ENCODE measurements around the gene RTTN. TPM values are rescaled to one million over a fixed set of nuclear protein-coding genes. Genes with fewer than 3 reads are reported as not detected.

Gene RTTN
- total RNA-seq, 4 donors from 2014 or later, result 5.2 to 27.9 (median 10.5) TPM

GRCh38 chr18:69996951-69997798, 208.3 kb downstream of the RTTN start:
- ATAC-seq, result no peak

DNA sequence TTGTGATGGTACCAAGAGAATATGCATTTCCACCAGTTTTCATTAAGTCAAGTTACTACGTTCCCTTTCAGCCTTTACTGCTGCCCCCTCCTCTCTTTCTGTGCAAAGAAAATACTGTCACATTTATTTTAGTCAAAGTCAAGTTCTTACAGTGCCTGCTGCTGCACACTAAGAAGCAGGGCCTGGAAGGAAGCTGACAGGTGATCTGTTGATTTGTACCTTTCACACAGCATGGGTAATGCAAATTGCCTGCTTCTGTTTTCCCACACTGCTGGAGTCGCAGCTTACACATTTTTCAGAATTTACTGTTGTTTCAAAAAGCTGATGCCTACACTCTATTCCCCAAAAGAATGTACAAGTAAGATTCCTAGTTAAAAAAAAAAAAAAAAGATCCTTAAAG, 209.1 kb downstream of the RTTN start:
- Histone ChIP-seq H3K27me3 (no peaks in the 10 kb centered on the region), H3K27ac (no peak overlapping the region), H3K9me3 (no peaks in the 10 kb centered on the region), H3K36me3 (peaks cover 0 to 9% of the 10 kb centered on the region in 2 donors), H3K4me1 (peaks cover 0 to 8% (median 0%) of the 10 kb centered on the region in 3 donors), H3K4me3 (no peak overlapping the region)
- ATAC-seq, result no peak
- WGBS, 2 donors (ENCODE audit: low coverage in 1 of 2), result 81 to 100% methylated on average over 2 of the region's 2 CpGs
- TF ChIP-seq, protein P1, sequence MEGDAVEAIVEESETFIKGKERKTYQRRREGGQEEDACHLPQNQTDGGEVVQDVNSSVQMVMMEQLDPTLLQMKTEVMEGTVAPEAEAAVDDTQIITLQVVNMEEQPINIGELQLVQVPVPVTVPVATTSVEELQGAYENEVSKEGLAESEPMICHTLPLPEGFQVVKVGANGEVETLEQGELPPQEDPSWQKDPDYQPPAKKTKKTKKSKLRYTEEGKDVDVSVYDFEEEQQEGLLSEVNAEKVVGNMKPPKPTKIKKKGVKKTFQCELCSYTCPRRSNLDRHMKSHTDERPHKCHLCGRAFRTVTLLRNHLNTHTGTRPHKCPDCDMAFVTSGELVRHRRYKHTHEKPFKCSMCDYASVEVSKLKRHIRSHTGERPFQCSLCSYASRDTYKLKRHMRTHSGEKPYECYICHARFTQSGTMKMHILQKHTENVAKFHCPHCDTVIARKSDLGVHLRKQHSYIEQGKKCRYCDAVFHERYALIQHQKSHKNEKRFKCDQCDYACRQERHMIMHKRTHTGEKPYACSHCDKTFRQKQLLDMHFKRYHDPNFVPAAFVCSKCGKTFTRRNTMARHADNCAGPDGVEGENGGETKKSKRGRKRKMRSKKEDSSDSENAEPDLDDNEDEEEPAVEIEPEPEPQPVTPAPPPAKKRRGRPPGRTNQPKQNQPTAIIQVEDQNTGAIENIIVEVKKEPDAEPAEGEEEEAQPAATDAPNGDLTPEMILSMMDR (IDR thresholded peaks at IDR 0.05), result no peak
- TF ChIP-seq POLR2A (IDR thresholded peaks at IDR 0.05) (no peak), EP300 (IDR thresholded peaks at IDR 0.05) (no peak), POLR2AphosphoS5 (IDR thresholded peaks at IDR 0.05) (no peak)

More at GRCh38 chr18:69996951-69997798, 208.3 kb downstream of the RTTN start:
- Histone ChIP-seq H3K27me3 (no peaks in the 10 kb centered on the region), H3K36me3 (peaks cover 0 to 17% of the 10 kb centered on the region in 2 donors), H3K4me1 (peaks cover 0 to 8% (median 0%) of the 10 kb centered on the region in 3 donors), H3K9me3 (no peaks in the 10 kb centered on the region), H3K4me3 (no peak overlapping the region), H3K27ac (no peak overlapping the region)
- WGBS, 2 donors (ENCODE audit: low coverage in 1 of 2), result 69 to 86% methylated on average over 6 to 7 of the region's 7 CpGs
- TF ChIP-seq EP300 (IDR thresholded peaks at IDR 0.05) (no peak), POLR2A (IDR thresholded peaks at IDR 0.05) (no peak), POLR2AphosphoS5 (IDR thresholded peaks at IDR 0.05) (no peak)
- TF ChIP-seq, protein P1 (IDR thresholded peaks at IDR 0.05), result no peak

DNA sequence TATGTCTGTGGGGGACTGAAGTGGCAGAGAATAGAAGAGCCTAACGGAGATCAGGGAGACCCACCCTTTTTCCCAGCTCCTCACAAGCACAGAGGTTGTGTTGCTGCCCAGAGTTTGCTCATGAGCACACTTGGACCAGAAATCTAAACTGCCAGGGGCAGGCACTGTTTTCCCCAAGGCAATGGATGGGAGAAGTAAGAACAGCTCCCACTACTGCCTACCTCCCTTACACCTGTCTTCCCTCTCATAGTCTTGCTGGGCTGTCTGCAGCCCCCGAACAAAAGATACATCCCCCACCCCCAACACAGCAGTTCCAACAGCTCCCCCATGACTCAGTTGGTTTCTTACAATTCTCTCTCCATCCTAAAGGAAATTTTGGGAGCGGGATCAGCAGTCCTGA, 209.7 kb downstream of the RTTN start:
- WGBS, 2 donors (ENCODE audit: low coverage in 1 of 2), result 73 to 90% methylated on average over 2 to 3 of the region's 3 CpGs

GRCh38 chr18:69992776-69993175, 212.7 kb downstream of the RTTN start:
- Histone ChIP-seq H3K27me3 (no peaks in the 10 kb centered on the region), H3K36me3 (peaks cover 0 to 18% of the 10 kb centered on the region in 2 donors), H3K27ac (no peak overlapping the region), H3K4me1 (no peaks in the 10 kb centered on the region), H3K9me3 (peaks cover 0 to 17% (median 0%) of the 10 kb centered on the region in 3 donors), H3K4me3 (no peak overlapping the region)
- TF ChIP-seq POLR2AphosphoS5 (IDR thresholded peaks at IDR 0.05) (no peak), POLR2A (IDR thresholded peaks at IDR 0.05) (no peak), EP300 (IDR thresholded peaks at IDR 0.05) (no peak)
- TF ChIP-seq, protein P1 (IDR thresholded peaks at IDR 0.05), result no peak
- ATAC-seq, result no peak
- 67 to 100% methylated on average over 1 of the region's 1 CpG for WGBS, 2 donors (ENCODE audit: low coverage in 1 of 2)

More for the DNA sequence above, 209.7 kb downstream of the RTTN start:
- ATAC-seq, result no peak
- H3K27me3 ChIP-seq, result no peaks in the 10 kb centered on the region
- TF ChIP-seq POLR2A (IDR thresholded peaks at IDR 0.05) (no peak), POLR2AphosphoS5 (IDR thresholded peaks at IDR 0.05) (no peak), EP300 (IDR thresholded peaks at IDR 0.05) (no peak)
- TF ChIP-seq, protein P1 (IDR thresholded peaks at IDR 0.05), result no peak
- no peak overlapping the region for H3K27ac ChIP-seq
- peaks cover 0 to 4% of the 10 kb centered on the region in 2 donors for H3K36me3 ChIP-seq
- H3K4me1 ChIP-seq, result peaks cover 0 to 8% (median 0%) of the 10 kb centered on the region in 3 donors
- H3K4me3 ChIP-seq, result no peak overlapping the region
- no peaks in the 10 kb centered on the region for H3K9me3 ChIP-seq

Measured in gastroesophageal sphincter (tissue), 4 donors.